NCI-H2227 (cell line): ENCODE data around the gene SLC35F1.
"Not testable (repeated sequence)": the region's sequence is repeated elsewhere in the genome, so short reads cannot be mapped to it uniquely, and the experiment has no call there.

Experiments used
- DNase-seq: peaks from one replicate; lab custom pipeline; 2025; ENCODE audit not compliant: unreplicated experiment; lab: John Stamatoyannopoulos, UW

Gene SLC35F1

DNA sequence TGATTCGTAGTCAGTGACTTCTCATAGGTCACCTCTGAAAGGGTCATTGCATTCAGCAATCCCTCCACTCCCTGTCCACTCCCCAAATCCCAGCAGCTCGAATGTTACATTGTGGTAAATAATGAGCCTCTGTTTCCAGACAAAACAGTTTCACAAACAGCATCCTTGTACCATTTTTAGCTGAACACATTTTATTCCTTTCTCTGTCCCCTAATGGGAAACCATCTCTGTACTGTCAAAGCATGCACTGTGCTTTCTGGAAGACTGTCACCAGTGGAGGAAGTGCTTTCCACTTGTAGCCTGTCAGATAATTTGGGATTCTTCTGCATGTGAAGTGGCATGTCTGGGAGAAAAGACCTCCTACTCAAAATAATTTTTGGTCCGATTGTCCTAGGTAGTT is 82.0 kb downstream of the SLC35F1 start:
- DNase-seq: no peak

GRCh38 chr6:117990151-117990550 is 83.1 kb downstream of the SLC35F1 start:
- no peak for DNase-seq

DNA sequence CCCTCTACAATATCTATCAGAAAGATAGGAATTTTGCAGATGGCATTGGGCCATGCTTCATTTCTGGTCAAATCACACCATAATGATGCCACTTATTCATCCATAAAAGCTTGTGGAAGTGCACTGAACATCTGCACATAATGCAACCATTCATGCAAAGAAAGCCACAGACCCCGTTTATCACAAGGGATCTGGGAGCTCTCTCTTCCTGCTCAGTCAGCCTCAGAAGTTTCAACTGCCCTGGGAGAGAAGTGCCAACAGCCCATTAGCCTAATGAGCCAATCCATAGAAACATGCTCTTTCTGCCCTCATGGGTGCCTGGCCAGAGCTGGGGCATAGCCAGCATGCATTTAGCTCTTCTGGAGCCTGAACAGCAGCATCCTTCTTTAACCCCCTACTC is 85.8 kb downstream of the SLC35F1 start:
- DNase-seq: no peak

GRCh38 chr6:118012944-118013343 is 105.9 kb downstream of the SLC35F1 start:
- peak; percentile 0 for DNase-seq

DNA sequence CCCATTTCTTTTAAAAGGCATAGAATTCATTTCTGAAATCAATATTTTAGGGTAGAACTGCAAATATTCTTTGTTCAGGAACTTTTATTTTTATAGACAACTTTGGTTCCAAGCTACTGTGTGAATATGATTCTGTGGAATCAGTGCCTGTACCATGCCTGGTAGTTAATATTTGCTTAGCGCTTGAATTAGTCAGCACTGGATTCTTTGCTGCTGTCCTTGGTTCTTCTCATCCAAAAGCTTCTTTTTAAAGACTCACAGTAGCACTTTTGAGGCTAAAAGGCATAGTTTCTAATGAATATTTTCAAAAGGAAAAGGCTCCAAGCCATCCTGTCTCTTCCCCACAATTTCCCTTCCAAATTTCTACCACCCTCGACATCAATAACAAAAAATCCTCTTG is 109.5 kb downstream of the SLC35F1 start:
- no peak for DNase-seq

DNA sequence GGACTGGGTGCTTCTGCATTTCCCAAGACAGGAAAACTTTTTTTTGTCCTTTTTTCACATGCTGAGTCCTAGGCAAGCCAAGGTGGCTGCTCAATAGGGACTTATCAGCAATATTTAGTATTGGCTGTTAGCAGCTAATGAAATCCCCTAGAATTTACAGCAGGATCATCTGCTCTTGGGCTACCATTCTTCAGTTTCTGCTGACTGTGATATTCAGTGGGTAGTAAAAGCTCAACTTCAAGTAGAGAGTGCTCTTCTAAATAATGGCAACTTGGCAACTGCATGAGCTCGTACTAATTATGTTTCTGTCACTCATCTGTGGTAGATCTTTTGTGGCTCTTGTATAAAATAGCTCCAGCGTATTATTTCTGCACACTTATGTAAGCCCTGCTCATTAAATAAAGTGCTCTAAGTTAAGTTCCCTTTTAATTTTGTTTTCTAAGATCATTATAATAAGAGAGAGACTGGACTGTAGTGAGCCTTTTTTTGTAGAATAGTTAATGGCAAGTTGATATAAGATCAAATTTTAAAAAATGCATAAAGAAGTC is 110.3 kb downstream of the SLC35F1 start:
- DNase-seq: peak; percentile 3

DNA sequence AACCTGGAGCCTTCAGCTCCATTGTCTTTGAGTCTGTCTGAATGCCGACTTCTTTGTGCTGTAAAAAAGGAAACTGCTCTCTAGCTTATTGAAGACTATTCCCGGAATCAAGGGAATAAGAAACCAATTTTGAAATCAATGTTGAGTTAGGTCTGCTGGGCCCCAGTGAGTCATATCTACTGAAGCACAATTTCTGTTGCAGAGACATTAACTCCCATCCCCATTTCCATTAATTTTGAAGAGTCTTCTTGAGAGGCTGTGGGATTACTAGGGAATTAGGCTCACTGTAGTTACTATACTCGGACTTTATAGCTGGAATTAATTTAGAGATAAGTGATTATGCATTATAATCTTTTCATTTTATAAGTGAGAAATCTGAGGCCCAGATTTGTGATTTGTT is 116.7 kb downstream of the SLC35F1 start:
- no peak for DNase-seq

GRCh38 chr6:118029967-118030366 is 122.9 kb downstream of the SLC35F1 start:
- DNase-seq: no peak

- not testable (repeated sequence) for DNase-seq
Observed at GRCh38 chr6:118037479-118037878, 130.4 kb downstream of the SLC35F1 start.

DNA sequence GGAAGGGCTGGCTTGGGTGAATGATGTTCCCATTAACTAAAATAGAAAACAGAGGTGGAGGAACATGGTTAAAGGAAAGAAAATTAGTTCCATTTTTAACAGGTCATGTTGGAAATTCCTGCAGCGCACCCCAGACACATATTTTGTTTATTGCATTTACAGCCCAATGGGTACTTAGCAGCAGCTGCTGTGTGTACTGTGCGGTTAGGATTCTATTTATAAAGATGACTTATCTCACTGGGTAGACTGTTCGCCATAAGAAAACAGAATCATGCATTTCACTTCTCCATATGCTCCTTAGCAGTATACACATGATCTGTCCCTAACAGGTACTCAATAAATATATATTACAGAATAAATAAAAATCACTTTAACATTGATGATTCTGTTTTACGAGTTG is 135.8 kb downstream of the SLC35F1 start:
- DNase-seq: no peak

DNA sequence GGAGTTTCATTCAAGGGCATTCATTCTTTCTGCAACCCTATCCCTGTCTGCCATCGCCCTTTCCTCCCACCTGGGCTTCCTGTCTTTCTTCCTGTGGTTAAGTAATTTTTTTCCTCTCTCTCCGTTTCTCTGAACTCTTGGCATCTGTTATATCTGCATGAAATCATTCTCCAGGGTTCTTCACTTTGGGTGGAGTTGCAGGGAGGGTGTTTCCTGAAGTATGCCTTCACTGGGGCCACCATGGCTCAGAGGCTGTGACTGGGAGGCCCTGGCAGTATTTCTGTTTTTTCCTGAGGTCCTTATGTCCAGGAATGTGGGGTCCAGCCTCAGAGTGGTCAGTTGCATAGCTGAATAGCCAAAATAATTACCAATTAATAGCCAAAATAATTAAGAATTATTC is 137.2 kb downstream of the SLC35F1 start:
- DNase-seq: no peak

DNA sequence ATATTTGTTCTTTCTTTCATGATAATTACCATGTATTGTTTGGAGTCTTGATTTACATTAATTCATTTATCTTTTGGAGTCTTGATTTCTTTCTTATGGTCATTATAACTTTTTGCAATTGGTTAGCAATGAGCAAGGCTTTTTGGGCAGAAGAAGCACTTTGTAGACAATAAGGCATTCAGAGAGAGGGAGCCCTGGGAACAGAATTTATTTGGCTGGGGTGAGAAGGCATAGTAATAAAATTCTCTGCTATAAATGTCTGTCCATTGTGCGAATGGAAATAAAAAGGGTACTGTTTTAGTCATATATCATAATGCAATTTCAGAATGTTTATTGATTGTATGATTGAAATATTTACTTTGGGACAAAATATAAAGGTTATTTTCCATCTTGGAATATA is 147.0 kb downstream of the SLC35F1 start:
- no peak for DNase-seq

DNA sequence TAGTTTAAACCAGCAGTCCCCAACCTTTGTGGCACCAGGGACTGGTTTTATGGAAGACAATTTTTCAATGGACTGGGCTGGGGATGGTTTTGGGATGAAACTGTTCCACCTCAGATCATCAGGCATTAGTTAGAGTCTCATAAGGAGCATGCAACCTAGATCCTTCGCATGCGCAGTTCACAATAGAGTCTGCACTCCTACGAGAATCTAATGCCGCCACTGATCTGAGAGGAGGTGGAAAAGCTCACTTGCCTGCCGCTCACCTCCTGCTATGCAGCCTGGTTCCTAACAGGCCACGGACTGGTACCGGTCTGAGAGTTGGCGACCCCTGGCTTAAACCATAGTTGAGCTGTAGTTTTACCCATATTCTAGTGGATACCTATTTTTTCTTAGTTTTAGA is 154.6 kb downstream of the SLC35F1 start:
- DNase-seq: no peak

DNA sequence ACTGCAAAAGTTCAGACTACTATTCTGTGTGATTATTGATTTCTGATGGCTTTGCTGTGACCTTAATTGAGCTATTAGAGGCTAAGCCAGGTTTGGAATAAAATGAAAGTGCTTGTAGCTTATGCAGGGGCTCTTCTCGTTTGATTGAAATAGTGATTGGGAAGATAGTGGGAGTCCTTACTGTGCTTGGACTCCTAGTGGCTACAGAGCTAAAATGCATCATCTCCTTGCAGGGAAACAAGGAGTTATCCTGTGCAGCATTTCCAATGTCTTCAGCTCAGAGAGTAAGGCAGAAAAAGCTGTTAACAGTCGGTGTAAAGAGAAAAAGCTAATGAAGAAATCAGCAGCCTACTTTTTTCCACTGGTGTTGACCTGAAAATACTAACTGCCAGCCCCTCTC is 173.5 kb downstream of the SLC35F1 start:
- no peak for DNase-seq

- DNase-seq: no peak
Observed at GRCh38 chr6:118083711-118084110, 176.6 kb downstream of the SLC35F1 start.

DNA sequence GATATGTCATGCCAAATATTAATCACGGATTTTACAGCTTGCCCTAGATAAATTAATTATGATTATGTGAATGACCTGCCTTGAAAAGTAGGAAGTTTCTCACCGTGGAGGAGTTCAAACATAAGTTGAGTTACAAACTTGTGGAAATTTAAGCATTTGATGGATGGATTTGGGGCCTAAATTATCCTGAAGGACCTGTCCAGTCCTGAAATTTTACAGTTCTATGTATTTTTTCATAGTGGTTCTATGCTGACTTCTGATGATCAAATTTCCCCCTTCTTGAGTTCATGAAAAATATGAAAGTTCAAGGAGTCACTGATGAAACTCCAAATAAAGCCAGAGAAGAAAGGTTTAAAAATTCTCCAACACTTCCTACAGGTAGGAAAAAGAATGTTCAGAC is 178.6 kb downstream of the SLC35F1 start:
- DNase-seq: no peak

GRCh38 chr6:118086159-118086558 is 179.1 kb downstream of the SLC35F1 start:
- DNase-seq: peak; percentile 66

DNA sequence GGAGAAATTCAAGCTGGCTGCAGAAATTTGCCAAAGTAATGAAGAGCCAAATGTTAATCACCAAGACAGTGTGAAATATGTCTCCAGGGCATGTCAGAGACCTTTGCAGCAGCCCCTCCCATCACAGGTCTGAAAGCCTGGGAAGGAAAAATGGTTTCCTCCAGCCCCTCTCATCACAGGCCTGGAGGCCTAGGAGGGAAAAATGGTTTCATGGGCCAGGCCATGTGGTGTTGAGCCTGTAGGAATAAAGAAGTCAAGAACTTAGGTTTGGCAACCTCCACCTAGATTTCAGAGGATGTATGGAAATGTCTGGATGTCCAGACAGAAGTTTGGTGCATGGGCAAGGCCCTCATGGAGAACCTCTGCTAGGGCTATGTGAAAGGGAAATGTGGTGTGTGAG is 185.0 kb downstream of the SLC35F1 start:
- no peak for DNase-seq

GRCh38 chr6:118097576-118097975 is 190.5 kb downstream of the SLC35F1 start:
- DNase-seq: no peak

GRCh38 chr6:118100717-118101116 is 193.7 kb downstream of the SLC35F1 start:
- no peak for DNase-seq

- no peak for DNase-seq
Observed at GRCh38 chr6:118101220-118101619, 194.2 kb downstream of the SLC35F1 start.

- no peak for DNase-seq
Observed at GRCh38 chr6:118101831-118102345, 194.8 kb downstream of the SLC35F1 start.

GRCh38 chr6:118102401-118102800 is 195.3 kb downstream of the SLC35F1 start:
- no peak for DNase-seq
